ENCODE data around the gene PISD. TPM values are rescaled to one million over a fixed set of nuclear protein-coding genes. Genes with fewer than 3 reads are reported as not detected.

PISD gene
- total and polyA plus RNA-seq, 2 of the 8 experiments (the other 6 are each of a cell fraction or from before 2014, with no cell fraction given), result 47.8 to 48.2 TPM

DNA sequence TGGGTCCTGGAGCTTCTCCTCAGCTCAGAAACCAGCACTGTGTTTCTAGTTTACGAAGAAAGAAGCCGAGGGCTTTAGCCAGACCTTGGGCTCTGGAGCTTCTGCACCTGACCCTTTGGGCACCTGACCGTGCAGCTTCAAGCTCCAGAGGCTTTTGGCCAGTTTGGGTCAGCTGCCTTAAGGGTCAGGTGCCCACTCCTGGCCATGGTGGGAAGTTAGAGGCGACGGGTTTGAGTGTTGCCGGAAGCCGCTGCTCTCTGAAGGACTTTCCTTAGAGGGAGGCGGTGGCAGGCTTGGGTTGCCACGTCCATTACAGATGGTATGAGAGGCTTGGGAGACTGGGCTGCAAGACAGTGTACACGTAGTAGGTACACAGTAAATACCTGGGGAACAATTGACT lies 52.3 kb downstream of the PISD start:
- FAIRE-seq, result no peak
- H4K5ac ChIP-seq (ENCODE audit: insufficient read length, low read depth, low read length), result no peak overlapping the region
- CTCF ChIA-PET (ENCODE audit: partially characterized antibody), result interaction anchor here (1.5 to 4.0 kb wide), 2 partner anchors 25 to 53 kb away, joined by 5 to 19 read pairs; no protein-coding TSS in a partner anchor

More for the DNA sequence above, 52.3 kb downstream of the PISD start:
- H2AK5ac ChIP-seq (ENCODE audit: low read depth, low read length), result no peak overlapping the region
- H3K27ac ChIP-seq (ENCODE audit: low read depth, low read length), result no peak overlapping the region
- H3K79me1 ChIP-seq (ENCODE audit: low read depth, low read length), result no peaks in the 10 kb centered on the region
- H3K18ac ChIP-seq (ENCODE audit: extremely low read depth, low read length), result no peak overlapping the region
- H3K14ac ChIP-seq (ENCODE audit: insufficient read length), result no peak overlapping the region
- no peak overlapping the region for H3K4me2 ChIP-seq (ENCODE audit: insufficient read depth in 1 of 2, low read depth in 2 of 2, low read length in 2 of 2)
- H3K9ac ChIP-seq (replicated peaks in 1 of 4; ENCODE audit: extremely low read depth in 1 of 4, low read depth in 3 of 4, low read length in 3 of 4), result no peak overlapping the region
- no peak overlapping the region for H2BK5ac ChIP-seq (ENCODE audit: low read depth, low read length)
- H3K4ac ChIP-seq (replicated peaks; ENCODE audit: insufficient read length, low read depth, low read length), result no peak overlapping the region
- H4K91ac ChIP-seq (replicated peaks; ENCODE audit: insufficient read length, low read length), result no peak overlapping the region
- H3K23ac ChIP-seq (ENCODE audit: insufficient read length), result no peak overlapping the region
- H3K9me3 ChIP-seq (ENCODE audit: insufficient read depth in 2 of 2, low read depth in 1 of 2, low read length in 1 of 2), result no peaks in the 10 kb centered on the region
- H3K27me3 ChIP-seq (replicated peaks in 1 of 4; ENCODE audit: control insufficient read depth in 3 of 4, extremely low read depth in 1 of 4, insufficient read depth in 3 of 4, low read length in 3 of 4), result no peaks in the 10 kb centered on the region
- H2BK12ac ChIP-seq (ENCODE audit: low read depth, low read length), result no peak overlapping the region
- no peak for TF ChIP-seq HDAC2 (IDR thresholded peaks at IDR 0.05; ENCODE audit: borderline replicate concordance in 1 of 2, low read depth in 2 of 2, low read length in 2 of 2)
- no peak for TF ChIP-seq CEBPB (IDR thresholded peaks at IDR 0.05; ENCODE audit: low read depth, low read length)
- TF ChIP-seq JUN (IDR thresholded peaks at IDR 0.05; ENCODE audit: low read depth, low read length), result no peak
- H2BK15ac ChIP-seq (ENCODE audit: low read length), result no peak overlapping the region
- peaks cover 0 to 2% of the 10 kb centered on the region in 2 experiments for H4K20me1 ChIP-seq (replicated peaks in 1 of 2; ENCODE audit: control insufficient read depth in 1 of 2, insufficient read depth in 2 of 2, low read length in 2 of 2)
- H3K36me3 ChIP-seq (ENCODE audit: control insufficient read depth in 2 of 4, insufficient read depth in 4 of 4, low read length in 3 of 4), result no peaks in the 10 kb centered on the region
- H2BK120ac ChIP-seq (replicated peaks; ENCODE audit: low read depth, low read length), result no peak overlapping the region
- no peaks in the 10 kb centered on the region; a peak in 1 of 7 replicates for H3K4me1 ChIP-seq (replicated peaks in 1 of 4; ENCODE audit: control insufficient read depth in 3 of 4, insufficient read depth in 4 of 4, low read length in 3 of 4)
- no peaks in the 10 kb centered on the region for H3K79me2 ChIP-seq (ENCODE audit: control insufficient read depth in 1 of 2, insufficient read depth in 2 of 2, low read length in 2 of 2)
- no peaks in the 10 kb centered on the region for H3K23me2 ChIP-seq (ENCODE audit: low read depth, low read length)
- 92% methylated on average over 10 of the region's 10 CpGs; no CpG with 5 or more reads in 1 of the 2 experiments for WGBS, 2 experiments (ENCODE audit: extremely low coverage in 1 of 2, insufficient coverage in 1 of 2, insufficient read length in 1 of 2, insufficient replicate concordance in 2 of 2, low coverage in 1 of 2, low lambda C conversion rate in 2 of 2, missing lambda C conversion rate in 1 of 2)
- H3K56ac ChIP-seq (replicated peaks; ENCODE audit: insufficient read length, low read depth, low read length), result no peak overlapping the region
- H2AFZ ChIP-seq (ENCODE audit: low read length), result no peak overlapping the region
- peak overlapping the region; percentile 87; the same call in 1 of the 2 replicates for H4K8ac ChIP-seq (ENCODE audit: extremely low read depth, insufficient read depth, low read length)
- no peak overlapping the region for H3K4me3 ChIP-seq (ENCODE audit: extremely low read depth in 1 of 4, insufficient read depth in 2 of 4, low read depth in 3 of 4, low read length in 4 of 4)
- DNase-seq (ENCODE audit: low read depth in 1 of 2, low spot score in 2 of 2), result no peak
- POLR2A ChIA-PET (ENCODE audit: partially characterized antibody), result interaction anchor here (1.4 to 1.6 kb wide), 2 partner anchors 11 to 15 kb away, joined by 3 to 5 read pairs; no protein-coding TSS in a partner anchor
- no peak overlapping the region for H2BK20ac ChIP-seq (ENCODE audit: low read length)

Data from H1 (cell line).